Measurements from ENCODE around the gene KIF6. TPM values are rescaled to one million over a fixed set of nuclear protein-coding genes. Genes with fewer than 3 reads are reported as not detected.

The KIF6 gene
- total RNA-seq, 1 experiment from 2014 or later = 2.7 TPM

DNA sequence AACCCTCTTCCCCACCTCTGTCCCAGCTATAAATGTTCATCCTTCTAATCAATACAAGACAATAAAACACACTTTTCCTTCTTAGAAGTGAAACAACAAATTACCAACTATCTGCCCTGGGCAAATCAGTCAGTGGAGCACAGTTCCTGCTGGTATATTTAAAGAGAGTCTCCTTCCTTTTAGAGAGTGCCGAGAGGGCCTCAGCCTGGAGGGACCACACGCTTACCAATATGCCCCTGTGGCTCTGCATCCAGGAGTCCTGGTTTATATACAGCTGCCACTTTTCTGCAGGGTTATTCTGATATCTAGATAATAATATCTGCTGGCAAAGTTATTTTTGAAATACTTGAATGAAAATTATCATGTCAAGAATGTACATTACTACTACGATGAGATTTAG, 315.3 kb downstream of the KIF6 start:
- no TSS peak for BruUV-seq (replicated peaks)
- H3K27me3 ChIP-seq (replicated peaks; ENCODE audit: insufficient read depth, low read depth, low read length, poor library complexity) = no peaks in the 10 kb centered on the region
- ChIA-PET POLR2A (ENCODE audit: low non-redundant PET) (no interaction called here), CTCF (no interaction called here)
- no peaks in the 10 kb centered on the region for H3K36me3 ChIP-seq (ENCODE audit: insufficient read depth, low read length, poor library complexity, severe bottlenecking)
- TF ChIP-seq EZH2 (IDR thresholded peaks at IDR 0.05; ENCODE audit: borderline replicate concordance, low read depth, low read length, poor library complexity, severe bottlenecking) = no peak
- TF ChIP-seq, protein P1, sequence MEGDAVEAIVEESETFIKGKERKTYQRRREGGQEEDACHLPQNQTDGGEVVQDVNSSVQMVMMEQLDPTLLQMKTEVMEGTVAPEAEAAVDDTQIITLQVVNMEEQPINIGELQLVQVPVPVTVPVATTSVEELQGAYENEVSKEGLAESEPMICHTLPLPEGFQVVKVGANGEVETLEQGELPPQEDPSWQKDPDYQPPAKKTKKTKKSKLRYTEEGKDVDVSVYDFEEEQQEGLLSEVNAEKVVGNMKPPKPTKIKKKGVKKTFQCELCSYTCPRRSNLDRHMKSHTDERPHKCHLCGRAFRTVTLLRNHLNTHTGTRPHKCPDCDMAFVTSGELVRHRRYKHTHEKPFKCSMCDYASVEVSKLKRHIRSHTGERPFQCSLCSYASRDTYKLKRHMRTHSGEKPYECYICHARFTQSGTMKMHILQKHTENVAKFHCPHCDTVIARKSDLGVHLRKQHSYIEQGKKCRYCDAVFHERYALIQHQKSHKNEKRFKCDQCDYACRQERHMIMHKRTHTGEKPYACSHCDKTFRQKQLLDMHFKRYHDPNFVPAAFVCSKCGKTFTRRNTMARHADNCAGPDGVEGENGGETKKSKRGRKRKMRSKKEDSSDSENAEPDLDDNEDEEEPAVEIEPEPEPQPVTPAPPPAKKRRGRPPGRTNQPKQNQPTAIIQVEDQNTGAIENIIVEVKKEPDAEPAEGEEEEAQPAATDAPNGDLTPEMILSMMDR (conservative IDR thresholded peaks at IDR 0.05; ENCODE audit: low read depth, low read length) = no peak
- intact Hi-C loops (cut with micrococcal nuclease; ENCODE audit: unreplicated experiment) = no loop called here
- no peaks in the 10 kb centered on the region for H3K9me3 ChIP-seq (ENCODE audit: low read depth, low read length, poor library complexity, severe bottlenecking)
- DNase-seq (ENCODE audit: low spot score) = no peak
- no peaks in the 10 kb centered on the region for H3K4me1 ChIP-seq (ENCODE audit: insufficient read depth, low read length, poor library complexity, severe bottlenecking)
- H3K27ac ChIP-seq (ENCODE audit: low read depth, low read length, poor library complexity, severe bottlenecking) = no peak overlapping the region
- H3K4me3 ChIP-seq (ENCODE audit: low read depth, low read length, poor library complexity, severe bottlenecking) = no peak overlapping the region

DNA sequence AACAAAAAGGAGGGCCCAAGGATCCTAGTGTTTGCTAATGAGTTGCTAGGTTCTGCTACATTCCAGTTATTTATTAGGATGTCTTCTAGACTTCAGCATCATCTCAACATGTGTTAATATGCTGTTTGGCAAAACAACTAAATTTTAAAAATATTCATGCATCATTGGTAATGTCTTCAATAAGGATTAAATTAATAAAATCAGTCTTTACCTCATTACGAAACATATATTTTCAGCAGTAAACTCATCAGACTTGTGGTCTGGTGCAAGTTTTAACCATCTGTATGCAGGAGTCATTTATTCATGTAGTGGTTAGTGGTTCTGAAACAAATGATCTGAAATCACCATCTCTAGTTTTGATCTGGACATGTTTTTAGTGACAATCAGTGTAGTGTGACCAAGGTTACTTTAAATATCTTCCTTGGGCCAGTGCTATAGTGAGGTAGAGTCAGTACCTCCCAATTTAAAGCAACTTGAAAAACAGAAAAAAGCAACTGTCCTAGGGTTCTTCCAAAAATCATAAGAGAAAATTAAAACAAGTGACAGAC, 317.7 kb downstream of the KIF6 start:
- TF ChIP-seq, protein P1 (conservative IDR thresholded peaks at IDR 0.05; ENCODE audit: low read depth, low read length) = no peak
- no peak for TF ChIP-seq EZH2 (IDR thresholded peaks at IDR 0.05; ENCODE audit: borderline replicate concordance, low read depth, low read length, poor library complexity, severe bottlenecking)
- no peak for DNase-seq (ENCODE audit: low spot score)
- Histone ChIP-seq H3K9me3 (ENCODE audit: low read depth, low read length, poor library complexity, severe bottlenecking) (no peaks in the 10 kb centered on the region), H3K4me1 (ENCODE audit: insufficient read depth, low read length, poor library complexity, severe bottlenecking) (no peaks in the 10 kb centered on the region), H3K36me3 (ENCODE audit: insufficient read depth, low read length, poor library complexity, severe bottlenecking) (no peaks in the 10 kb centered on the region), H3K4me3 (ENCODE audit: low read depth, low read length, poor library complexity, severe bottlenecking) (no peak overlapping the region), H3K27me3 (replicated peaks; ENCODE audit: insufficient read depth, low read depth, low read length, poor library complexity) (no peaks in the 10 kb centered on the region), H3K27ac (ENCODE audit: low read depth, low read length, poor library complexity, severe bottlenecking) (no peak overlapping the region)
- CTCF ChIA-PET = no interaction called here
- no TSS peak for BruUV-seq (replicated peaks)
- POLR2A ChIA-PET (ENCODE audit: low non-redundant PET) = no interaction called here
- intact Hi-C loops (cut with micrococcal nuclease; ENCODE audit: unreplicated experiment) = no loop called here

DNA sequence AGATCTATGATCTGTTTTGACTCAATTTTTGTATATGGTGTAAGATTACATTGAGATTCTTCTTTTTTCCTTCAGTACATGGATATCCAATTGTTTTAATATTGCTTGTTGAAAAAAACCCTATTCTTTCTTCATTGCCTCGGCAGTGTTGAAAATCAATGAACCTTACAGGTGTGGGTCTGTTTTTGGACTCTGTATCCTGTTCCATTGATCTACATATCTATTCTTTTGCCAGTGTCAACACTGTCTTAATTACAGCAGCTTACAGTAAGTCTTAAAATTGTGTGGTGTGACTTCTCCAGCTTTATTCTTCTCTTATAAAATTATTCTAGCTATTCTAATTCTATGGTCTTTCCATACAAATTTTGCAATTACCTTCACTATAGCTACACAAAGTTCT, 320.9 kb downstream of the KIF6 start:
- H3K27me3 ChIP-seq (replicated peaks; ENCODE audit: insufficient read depth, low read depth, low read length, poor library complexity) = no peaks in the 10 kb centered on the region
- intact Hi-C loops (cut with micrococcal nuclease; ENCODE audit: unreplicated experiment) = no loop called here
- H3K27ac ChIP-seq (ENCODE audit: low read depth, low read length, poor library complexity, severe bottlenecking) = no peak overlapping the region
- POLR2A ChIA-PET (ENCODE audit: low non-redundant PET) = no interaction called here
- no peak overlapping the region for H3K4me3 ChIP-seq (ENCODE audit: low read depth, low read length, poor library complexity, severe bottlenecking)
- no TSS peak for BruUV-seq (replicated peaks)
- TF ChIP-seq, protein P1 (conservative IDR thresholded peaks at IDR 0.05; ENCODE audit: low read depth, low read length) = no peak
- TF ChIP-seq EZH2 (IDR thresholded peaks at IDR 0.05; ENCODE audit: borderline replicate concordance, low read depth, low read length, poor library complexity, severe bottlenecking) = no peak
- no peak for DNase-seq (ENCODE audit: low spot score)
- H3K4me1 ChIP-seq (ENCODE audit: insufficient read depth, low read length, poor library complexity, severe bottlenecking) = no peaks in the 10 kb centered on the region
- H3K36me3 ChIP-seq (ENCODE audit: insufficient read depth, low read length, poor library complexity, severe bottlenecking) = no peaks in the 10 kb centered on the region
- CTCF ChIA-PET = no interaction called here
- H3K9me3 ChIP-seq (ENCODE audit: low read depth, low read length, poor library complexity, severe bottlenecking) = no peaks in the 10 kb centered on the region
